Breast epithelium (tissue), 3 donors: ENCODE data around the gene KIF6.

Experiments used
- POLR2A ChIP-seq: fragments of 450-650 bp; IDR thresholded peaks from one replicate; pipeline ENCODE4 v1.6.1; 2016; ENCODE audit warnings: antibody characterized with exemption, mild to moderate bottlenecking, moderate library complexity
- POLR2AphosphoS5 ChIP-seq, 3 donors: sonication (generic); formaldehyde crosslinking; IDR thresholded peaks; one replicate each; pipeline ENCODE4 v1.6.1; 2017; ENCODE audit warnings: antibody characterized with exemption in 3 of 3
- TF ChIP-seq, protein P1 (sequence below), 3 donors: fragments of 450-650 bp; IDR thresholded peaks; one replicate each; pipeline ENCODE4 v1.5.1; 2016 to 2017; ENCODE audit warnings: antibody characterized with exemption in 3 of 3, mild to moderate bottlenecking in 3 of 3, moderate library complexity in 3 of 3

- TF ChIP-seq, protein P1, sequence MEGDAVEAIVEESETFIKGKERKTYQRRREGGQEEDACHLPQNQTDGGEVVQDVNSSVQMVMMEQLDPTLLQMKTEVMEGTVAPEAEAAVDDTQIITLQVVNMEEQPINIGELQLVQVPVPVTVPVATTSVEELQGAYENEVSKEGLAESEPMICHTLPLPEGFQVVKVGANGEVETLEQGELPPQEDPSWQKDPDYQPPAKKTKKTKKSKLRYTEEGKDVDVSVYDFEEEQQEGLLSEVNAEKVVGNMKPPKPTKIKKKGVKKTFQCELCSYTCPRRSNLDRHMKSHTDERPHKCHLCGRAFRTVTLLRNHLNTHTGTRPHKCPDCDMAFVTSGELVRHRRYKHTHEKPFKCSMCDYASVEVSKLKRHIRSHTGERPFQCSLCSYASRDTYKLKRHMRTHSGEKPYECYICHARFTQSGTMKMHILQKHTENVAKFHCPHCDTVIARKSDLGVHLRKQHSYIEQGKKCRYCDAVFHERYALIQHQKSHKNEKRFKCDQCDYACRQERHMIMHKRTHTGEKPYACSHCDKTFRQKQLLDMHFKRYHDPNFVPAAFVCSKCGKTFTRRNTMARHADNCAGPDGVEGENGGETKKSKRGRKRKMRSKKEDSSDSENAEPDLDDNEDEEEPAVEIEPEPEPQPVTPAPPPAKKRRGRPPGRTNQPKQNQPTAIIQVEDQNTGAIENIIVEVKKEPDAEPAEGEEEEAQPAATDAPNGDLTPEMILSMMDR (IDR thresholded peaks at IDR 0.05), result no peak
- TF ChIP-seq POLR2A (no peak), POLR2AphosphoS5 (IDR thresholded peaks at IDR 0.05) (no peak)
Observed at GRCh38 chr6:39313526-39314272, 411.5 kb downstream of the KIF6 start.
